ENCODE results near the gene SLC35F1.

The SLC35F1 gene

DNA sequence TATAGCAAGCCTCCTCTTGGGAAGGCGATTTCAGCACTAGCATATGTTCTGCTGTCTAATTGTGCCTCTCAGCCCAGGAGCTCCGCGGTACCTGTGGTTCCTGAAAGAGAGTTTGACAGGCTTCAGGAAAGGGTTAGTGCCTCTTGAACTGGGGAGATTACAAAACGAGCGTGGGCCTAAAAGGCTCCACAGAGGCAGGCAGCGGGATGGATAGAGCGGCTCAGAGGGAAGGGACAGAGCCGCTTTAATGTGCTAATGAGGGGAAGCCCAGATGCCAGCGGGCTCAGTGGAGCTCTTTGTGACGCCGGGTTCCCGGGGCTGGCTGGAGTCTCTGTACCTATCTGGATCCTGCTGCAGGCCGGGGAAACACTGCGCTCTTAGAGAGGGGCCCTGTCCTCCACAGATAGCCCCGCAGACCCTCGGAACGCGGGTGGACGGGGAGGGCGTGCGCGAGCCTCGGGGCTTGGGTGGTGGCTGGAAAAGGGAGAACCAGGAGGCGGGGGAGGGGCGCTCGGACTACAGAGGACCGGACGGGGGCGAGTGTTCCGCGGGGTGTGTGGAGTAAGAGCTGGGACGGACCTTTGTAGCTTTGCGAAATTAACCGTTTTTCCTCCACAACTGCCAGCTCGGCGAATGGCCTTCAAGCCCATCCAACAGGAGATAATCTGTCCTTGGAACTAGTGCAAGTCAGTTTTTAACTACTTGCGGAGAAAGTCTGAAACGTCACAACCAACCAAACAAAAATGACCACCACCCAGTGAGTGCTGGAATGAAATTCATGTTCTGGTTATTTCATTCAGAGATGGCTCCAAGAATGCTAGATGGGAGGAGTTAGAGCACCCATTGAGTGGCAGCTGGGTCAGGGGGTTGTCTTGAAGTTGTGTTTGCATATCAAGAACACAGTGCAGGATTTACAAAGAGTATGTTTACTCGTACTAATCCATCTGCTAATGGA is 13.0 kb downstream of the SLC35F1 start:
- TF ChIP-seq, protein P1, sequence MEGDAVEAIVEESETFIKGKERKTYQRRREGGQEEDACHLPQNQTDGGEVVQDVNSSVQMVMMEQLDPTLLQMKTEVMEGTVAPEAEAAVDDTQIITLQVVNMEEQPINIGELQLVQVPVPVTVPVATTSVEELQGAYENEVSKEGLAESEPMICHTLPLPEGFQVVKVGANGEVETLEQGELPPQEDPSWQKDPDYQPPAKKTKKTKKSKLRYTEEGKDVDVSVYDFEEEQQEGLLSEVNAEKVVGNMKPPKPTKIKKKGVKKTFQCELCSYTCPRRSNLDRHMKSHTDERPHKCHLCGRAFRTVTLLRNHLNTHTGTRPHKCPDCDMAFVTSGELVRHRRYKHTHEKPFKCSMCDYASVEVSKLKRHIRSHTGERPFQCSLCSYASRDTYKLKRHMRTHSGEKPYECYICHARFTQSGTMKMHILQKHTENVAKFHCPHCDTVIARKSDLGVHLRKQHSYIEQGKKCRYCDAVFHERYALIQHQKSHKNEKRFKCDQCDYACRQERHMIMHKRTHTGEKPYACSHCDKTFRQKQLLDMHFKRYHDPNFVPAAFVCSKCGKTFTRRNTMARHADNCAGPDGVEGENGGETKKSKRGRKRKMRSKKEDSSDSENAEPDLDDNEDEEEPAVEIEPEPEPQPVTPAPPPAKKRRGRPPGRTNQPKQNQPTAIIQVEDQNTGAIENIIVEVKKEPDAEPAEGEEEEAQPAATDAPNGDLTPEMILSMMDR (IDR thresholded peaks at IDR 0.05; ENCODE audit: insufficient read depth, low read depth, low read length, missing control alignments): no peak
- no peak for DNase-seq (ENCODE audit: low read depth)
- H3K4me3 ChIP-seq (ENCODE audit: low read length): no peak overlapping the region

DNA sequence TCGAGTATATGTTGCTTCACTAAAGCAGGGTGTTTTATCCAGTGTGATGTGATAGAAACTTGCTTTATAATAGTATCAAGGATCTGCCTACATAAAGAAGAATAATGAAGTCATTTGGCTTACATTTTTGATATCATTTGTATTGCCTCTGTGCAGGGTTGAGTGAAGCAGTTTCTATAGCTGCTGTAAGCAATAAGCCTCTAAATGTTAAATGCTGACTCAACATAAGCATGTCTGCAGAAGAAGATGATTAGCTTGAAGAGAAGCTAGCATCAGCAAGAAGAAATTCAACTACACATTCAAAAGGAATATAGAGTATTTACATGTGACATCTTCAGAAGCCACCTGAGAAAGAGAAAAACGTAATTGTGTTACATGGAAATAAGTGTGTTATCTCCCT is 17.6 kb downstream of the SLC35F1 start:
- DNase-seq (ENCODE audit: low read depth): no peak
- H3K4me3 ChIP-seq (ENCODE audit: low read length): no peak overlapping the region
- TF ChIP-seq, protein P1 (IDR thresholded peaks at IDR 0.05; ENCODE audit: insufficient read depth, low read depth, low read length, missing control alignments): no peak

DNA sequence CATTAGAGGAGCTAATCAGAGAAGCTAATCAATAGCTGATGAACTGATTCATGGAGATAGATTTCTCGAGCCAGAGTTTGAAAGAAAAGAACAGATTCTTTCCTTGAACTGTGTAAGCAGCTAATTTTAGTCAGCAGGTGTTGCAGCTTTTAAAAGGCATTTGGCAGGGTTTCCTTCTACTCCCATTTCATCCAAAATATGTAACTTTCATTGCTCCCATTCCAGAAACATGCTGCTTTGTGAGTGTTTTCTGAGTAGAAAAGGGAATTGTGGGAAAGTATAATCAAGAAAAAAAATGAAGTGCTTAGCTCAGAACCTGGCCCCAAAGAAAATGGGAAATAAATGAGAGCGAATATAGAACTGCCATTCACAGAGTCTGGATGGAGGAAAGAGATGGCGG is 20.8 kb downstream of the SLC35F1 start:
- DNase-seq (ENCODE audit: low read depth): no peak
- no peak overlapping the region for H3K4me3 ChIP-seq (ENCODE audit: low read length)
- TF ChIP-seq, protein P1 (IDR thresholded peaks at IDR 0.05; ENCODE audit: insufficient read depth, low read depth, low read length, missing control alignments): no peak

DNA sequence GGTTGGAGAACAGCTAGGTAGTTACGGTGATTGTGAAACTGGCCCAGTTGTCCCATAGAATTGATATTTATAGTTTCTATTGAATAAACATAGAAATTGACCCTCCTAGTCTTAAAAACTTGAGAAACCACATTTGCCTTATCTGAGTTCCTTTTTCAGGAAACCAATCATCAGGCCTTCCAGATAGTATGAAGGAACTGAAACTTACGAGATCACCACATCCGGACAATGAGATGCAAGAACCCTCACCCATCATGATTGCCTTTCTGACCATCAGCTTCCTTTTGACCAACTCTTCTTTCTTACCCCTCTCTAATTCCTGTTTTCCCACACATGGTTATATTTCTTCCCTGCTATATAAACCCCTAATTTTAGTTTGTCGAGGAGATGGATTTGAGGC is 21.8 kb downstream of the SLC35F1 start:
- TF ChIP-seq, protein P1 (IDR thresholded peaks at IDR 0.05; ENCODE audit: insufficient read depth, low read depth, low read length, missing control alignments): no peak
- no peak overlapping the region for H3K4me3 ChIP-seq (ENCODE audit: low read length)
- no peak for DNase-seq (ENCODE audit: low read depth)

DNA sequence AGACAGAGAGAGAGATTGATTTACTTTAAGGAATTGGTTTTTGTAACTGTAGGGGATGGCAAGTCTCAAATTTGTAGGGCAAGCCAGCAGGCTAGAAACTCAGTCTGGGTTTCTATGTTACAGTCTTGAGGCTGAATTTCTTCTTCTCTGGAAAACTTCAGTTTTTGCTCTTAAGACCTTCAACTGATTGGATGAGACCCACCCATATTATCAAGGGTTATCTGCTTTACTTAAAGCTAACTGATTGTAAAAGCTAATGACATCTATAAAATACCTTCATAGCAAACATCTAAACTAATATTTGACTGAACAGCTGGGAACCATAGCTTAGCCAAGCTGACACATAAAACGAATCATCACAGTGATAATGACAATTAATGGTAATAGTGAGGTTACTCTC is 22.4 kb downstream of the SLC35F1 start:
- DNase-seq (ENCODE audit: low read depth): no peak
- H3K4me3 ChIP-seq (ENCODE audit: low read length): no peak overlapping the region
- TF ChIP-seq, protein P1 (IDR thresholded peaks at IDR 0.05; ENCODE audit: insufficient read depth, low read depth, low read length, missing control alignments): no peak

DNA sequence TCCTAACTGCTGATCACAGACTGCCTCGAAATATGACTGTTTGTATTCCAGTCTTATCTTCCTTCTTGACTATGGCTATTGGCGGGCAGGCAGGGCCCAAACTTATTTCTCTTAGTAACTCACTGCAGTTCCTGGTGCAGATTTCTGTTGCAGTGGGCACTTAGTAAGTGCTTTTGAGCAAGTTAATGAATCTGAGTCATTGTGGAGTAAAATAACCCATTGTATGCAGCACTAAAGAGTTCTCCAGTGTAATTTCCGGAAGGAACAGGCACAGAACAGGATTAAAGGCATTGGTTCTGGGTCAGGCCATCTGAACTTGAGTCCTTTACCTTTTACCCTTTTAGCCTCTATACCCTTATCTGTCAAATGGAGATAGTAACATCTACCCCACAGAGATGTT is 23.6 kb downstream of the SLC35F1 start:
- TF ChIP-seq, protein P1 (IDR thresholded peaks at IDR 0.05; ENCODE audit: insufficient read depth, low read depth, low read length, missing control alignments): no peak
- H3K4me3 ChIP-seq (ENCODE audit: low read length): no peak overlapping the region
- DNase-seq (ENCODE audit: low read depth): no peak

DNA sequence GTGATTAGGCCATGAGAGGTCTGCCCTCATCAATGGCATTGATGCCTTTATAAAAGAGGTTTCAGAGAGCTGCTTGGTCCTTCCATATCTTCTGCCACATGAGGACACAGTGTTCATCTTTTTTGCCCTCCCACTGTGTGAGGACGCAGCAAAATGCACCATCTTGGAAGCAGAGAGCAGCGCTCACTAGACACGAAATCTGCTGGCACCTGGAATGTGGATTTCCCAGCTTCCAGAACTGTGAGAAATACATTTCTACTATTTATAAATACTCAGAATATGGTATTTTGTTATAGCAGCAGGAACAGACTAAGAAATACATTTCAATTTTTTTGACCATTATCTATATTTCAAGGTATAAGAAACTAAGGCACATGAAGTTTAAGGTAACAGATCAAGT is 24.9 kb downstream of the SLC35F1 start:
- no peak for DNase-seq (ENCODE audit: low read depth)
- no peak overlapping the region for H3K4me3 ChIP-seq (ENCODE audit: low read length)
- TF ChIP-seq, protein P1 (IDR thresholded peaks at IDR 0.05; ENCODE audit: insufficient read depth, low read depth, low read length, missing control alignments): no peak
